Renal cortical epithelial cell (primary cell): ENCODE measurements around the gene GAL3ST2. TPM values are rescaled to one million over a fixed set of nuclear protein-coding genes. Genes with fewer than 3 reads are reported as not detected.
"Not testable (repeated sequence)": the region's sequence is repeated elsewhere in the genome, so short reads cannot be mapped to it uniquely, and the experiment has no call there.

ENCODE experiments used
- DNase-seq: peaks from one replicate; pipeline ENCODE4 v3.0.0-alpha.2; 2011; ENCODE audit warnings: low read depth
- total RNA-seq: library from RNA; depleted of rRNA; stranded (reverse); fragments of >200 nt; gene quantifications from 2 replicates; pipeline ENCODE4 v1.2.3, GENCODE V29; 2014

The GAL3ST2 gene
- total RNA-seq, 1 donor from 2014 or later, result 0.70 TPM

- no peak for DNase-seq
Observed at GRCh38 chr2:241820625-241821384, 44.2 kb downstream of the GAL3ST2 start.

DNA sequence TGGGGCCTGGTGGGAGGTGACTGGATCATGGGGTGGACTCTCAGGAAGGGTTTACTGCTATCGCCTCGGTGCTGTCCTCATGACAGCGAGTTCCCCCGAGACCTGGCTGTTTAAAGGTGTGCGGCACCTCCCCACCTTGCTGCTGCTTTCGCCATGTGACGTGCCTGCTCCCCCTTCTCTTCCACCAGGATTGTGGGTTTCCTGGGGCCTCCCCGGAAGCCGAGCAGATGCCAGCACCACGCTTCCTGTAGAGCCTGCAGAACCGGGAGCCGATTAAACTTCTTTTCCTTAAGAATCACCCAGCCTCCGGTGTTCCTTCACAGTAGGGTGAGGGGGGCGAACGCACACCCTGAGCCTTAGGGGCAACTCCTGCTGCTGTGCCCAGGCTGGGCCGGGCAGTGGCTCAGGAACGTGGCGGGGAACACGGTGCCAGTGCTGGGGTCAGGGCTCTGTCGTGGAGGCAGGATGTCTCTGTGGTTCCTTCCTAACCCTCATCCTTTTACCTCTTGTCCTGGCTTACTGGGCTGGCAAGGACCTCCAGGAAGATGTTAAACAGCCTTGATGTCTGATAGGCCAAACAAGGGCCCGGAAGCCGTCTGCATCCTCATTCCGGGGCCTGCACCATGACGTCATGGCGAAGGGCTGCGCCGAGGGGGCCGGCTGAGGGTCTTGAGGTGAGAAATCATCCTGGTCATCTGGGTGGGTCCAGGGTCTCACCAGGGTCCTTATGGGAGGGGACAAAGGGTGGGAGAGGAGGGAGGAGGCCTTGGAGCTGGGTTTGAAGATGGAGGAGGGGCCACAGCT, 45.0 kb downstream of the GAL3ST2 start:
- DNase-seq, result no peak

DNA sequence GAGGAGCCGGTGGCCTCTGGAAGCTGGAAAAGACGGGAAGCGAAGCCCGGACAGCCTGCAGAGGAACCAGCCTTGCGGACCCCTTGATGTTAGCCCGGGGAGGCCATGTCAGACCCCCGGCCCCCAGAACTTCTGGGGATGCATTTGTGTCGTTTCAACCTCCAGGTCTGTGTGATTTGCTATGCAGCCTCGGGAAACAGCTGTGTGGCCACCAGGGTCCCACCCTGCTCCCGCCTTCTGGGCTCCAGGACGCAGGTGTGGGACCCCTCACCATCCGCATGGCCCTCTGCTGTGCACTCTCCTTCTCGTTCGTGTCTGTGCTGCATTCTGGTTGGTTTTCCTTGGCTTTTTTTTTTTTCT, 45.6 kb downstream of the GAL3ST2 start:
- DNase-seq, result no peak

DNA sequence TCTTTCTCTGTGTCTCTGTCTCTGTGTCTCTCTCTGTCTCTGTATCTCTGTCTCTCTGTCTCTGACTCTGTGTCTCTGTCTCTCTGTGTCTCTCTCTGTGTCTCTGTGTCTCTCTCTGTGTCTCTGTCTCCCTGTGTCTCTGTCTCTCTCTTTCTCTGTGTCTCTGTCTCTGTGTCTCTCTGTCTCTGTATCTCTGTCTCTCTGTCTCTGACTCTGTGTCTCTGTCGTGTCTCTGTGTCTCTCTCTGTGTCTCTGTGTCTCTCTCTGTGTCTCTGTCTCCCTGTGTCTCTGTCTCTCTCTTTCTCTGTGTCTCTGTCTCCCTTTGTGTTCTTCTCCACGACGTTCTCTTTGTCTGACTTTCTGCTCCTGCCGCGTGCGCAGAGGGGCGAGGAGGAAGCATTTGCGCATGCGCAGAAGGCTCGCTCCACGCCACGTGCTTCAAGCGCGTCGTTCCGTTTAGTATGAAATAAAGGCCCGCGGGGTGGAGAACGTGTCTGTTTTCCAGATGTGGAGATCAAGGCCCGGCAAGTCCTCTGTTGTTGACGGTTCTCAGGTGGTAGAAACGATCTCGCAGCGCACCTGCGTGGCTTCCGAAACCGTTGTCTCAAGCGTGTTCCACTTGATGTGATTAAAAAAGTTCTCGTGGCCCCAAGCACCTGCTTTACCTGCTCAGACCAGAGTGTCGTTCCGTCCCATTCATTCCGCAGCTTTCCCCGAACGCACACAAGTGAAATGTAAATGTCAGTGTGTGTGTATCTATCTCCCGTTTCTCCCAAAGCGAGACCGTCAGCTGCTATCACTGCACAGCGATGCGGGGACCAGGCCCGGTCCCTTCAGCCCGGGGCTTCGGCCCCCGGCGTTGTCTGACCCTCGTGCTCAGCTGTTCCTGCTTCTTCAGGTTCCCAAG, 47.2 kb downstream of the GAL3ST2 start:
- DNase-seq, result not testable (repeated sequence)

- DNase-seq, result no peak
Observed at GRCh38 chr2:241827394-241827793, 50.8 kb downstream of the GAL3ST2 start.

GRCh38 chr2:241833101-241833663, 56.6 kb downstream of the GAL3ST2 start:
- no peak for DNase-seq

DNA sequence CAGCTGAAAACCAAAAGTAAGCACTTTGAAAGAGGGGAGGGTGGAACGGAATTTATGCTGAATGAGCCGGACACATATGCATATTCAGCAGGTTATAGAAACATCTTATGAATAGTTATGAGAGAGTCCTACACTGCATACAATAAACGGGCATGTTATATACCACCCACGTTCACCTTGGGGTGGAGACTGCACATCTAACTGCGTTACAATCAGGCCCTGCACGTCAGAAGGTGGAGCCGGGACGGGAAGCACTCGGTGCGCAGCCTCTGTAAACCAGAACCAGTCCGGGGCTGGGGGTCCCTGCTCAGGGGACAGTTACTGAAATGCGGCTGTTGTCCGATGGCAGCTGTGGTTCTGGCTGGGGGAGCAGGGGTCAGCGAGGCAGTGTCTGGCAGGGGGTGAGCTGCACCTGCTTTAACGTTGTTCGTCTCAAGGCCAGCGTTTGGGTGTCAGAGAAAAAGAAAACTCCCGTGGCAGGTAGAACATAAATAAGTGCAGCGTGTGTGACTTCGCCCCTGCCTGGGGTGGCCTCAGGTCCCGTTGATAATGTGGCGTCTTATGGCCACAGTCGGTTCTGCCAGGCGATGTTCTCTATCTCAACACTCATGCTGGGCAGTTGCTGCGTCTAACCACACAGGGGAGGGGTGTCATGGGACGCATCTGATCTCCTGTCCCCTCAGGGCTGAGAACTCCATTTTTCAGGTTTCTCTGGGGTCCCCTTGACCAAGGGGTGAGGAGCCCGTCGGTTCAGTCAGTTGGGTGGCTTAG, 57.3 kb downstream of the GAL3ST2 start:
- DNase-seq, result not testable (repeated sequence)

DNA sequence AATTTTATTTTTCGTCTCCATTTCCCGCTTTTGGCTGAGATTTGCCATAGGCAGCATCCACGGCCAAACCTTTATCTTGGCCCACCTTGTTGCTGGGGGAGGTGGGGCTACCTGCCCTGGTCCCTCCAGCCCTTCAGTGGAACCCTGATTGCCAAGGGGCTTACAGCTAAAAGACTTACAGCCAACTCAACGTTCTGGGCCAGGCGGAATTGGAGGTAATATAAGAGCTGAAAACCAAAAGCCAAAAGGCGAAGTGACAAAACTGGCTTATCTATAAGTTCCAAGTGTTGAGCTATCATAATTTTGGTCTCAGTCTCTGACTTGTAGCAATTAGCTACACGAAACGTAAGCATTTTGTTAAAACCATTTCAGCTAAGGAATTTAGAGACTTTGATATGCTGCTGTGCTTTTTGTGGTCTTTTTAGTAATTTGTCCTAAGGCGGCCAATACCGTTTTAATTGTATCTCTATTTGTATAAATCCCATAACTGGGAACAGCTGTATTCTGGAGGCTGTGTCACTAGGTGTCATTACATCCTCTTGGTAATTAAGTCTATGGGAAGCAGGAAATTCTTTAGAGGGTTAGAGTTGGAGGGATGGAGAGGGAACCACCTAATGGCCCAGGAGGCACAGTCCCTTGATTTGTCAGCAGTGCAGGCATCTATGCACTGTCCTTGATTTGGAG, 58.0 kb downstream of the GAL3ST2 start:
- DNase-seq, result no peak

- no peak for DNase-seq
Observed at GRCh38 chr2:241835611-241836010, 59.0 kb downstream of the GAL3ST2 start.

DNA sequence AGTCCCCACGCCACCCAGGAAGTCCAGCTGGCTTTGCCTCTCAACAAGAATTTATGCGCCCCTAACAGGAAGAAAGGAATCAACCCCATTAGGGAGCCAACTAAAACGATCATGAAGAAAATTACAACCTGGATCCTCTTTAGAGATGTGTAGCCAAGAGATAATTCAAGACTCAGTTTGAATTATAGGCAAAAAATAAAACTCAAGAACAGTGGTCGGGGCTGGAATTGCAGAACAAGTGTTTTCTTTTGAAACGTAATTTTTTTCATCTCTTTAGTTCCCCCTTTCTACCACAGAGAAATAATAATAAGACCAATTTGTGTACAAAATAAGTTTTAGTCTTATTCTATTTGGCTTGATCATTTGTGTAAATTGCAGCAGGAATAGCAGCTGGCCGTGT, 59.7 kb downstream of the GAL3ST2 start:
- no peak for DNase-seq

DNA sequence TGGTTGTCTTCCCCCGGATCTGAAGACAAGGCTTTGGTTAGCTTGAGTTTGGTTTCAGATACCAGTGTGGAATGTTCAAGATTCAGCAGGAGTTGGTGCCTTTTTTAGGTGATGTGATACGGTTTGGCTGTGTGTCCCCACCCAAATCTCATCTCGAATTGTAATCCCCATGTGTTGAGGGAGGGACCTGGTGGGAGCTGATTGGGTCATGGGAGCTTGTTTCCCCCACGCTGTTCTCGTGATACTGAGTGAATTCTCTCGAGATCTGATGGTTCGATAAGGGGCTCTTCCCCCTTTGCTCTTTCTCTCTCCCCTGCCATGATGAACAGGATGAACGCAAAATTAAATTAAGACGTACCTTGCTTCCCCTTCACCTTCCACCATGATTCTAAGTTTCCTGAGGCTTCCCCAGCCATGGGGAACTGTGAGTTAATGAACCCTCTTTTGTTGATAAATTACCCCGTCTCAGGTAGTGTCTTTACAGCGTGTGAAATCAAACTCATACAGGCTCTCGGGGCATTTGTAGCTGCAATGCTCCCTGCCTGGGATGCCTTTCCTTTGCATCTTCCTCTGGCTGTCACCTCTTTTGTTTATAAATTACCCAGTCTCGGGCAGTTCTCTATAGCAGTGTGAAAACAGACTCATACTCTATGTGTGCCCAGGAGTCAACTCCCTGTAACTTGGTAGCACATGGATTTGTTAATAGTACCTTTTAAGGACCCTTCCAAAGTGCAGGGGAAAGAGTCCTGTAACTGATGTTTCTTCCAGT, 60.8 kb downstream of the GAL3ST2 start:
- DNase-seq, result no peak

DNA sequence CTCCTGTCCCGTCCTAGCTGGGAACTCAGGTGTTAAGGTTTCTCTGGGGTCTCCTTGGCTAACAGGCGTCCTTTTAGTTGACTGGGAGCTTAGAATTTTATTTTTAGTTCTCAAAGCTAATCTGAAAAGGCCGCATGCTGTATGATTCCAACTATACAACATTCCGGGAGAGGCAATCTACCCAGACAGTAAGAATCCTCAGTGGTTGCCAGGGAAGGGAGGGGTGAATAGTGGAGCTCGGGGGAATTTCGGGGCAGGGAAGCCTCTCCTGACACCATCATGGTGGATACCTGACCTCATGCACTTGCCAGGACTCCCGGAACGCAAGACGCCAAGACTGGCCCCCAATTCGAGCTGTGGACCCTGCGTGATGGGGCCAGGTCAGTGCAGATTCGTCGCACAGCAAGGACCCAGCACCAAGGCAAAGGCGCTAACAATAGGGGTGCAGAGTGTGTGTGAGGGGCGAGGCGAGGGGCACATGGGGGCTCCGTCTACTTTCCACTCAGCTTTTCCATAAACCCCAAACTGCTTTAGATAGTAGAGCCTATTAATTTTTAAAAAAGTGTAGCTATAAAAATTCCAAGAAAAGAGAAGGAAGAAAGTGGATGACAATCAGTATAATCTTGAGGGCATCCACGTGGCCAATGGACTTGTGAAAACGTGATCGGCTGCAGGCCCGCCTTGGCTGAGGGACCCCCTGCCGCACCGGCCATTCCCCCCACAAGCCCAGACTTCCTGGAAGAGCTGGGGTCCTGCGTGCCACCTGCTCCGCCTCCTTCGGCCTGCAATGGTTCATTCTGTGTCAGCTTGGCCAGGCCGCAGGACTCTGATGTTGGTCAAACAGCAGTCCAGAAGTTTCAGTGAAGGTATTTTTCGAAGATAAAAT, 64.8 kb downstream of the GAL3ST2 start:
- DNase-seq, result no peak

DNA sequence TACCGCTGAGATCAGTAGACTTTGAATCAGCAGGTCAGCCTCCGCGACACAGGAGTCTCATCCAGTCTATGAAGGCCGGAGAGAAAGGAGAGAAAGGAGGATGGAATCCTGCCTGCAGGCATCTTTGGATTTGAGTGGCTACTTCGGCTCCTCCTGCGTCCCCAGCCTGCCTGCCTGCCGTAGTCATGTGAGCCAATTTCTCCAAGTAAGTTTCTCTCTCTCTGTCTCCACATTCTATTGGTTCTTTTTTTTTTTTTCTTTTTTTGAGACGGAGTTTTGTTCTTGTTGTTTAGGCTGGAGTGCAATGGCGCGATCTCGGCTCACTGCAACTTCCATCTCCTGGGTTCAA, 65.4 kb downstream of the GAL3ST2 start:
- no peak for DNase-seq

- DNase-seq, result no peak
Observed at GRCh38 chr2:241842620-241843211, 66.1 kb downstream of the GAL3ST2 start.

- DNase-seq, result no peak
Observed at GRCh38 chr2:241843321-241844065, 66.9 kb downstream of the GAL3ST2 start.

DNA sequence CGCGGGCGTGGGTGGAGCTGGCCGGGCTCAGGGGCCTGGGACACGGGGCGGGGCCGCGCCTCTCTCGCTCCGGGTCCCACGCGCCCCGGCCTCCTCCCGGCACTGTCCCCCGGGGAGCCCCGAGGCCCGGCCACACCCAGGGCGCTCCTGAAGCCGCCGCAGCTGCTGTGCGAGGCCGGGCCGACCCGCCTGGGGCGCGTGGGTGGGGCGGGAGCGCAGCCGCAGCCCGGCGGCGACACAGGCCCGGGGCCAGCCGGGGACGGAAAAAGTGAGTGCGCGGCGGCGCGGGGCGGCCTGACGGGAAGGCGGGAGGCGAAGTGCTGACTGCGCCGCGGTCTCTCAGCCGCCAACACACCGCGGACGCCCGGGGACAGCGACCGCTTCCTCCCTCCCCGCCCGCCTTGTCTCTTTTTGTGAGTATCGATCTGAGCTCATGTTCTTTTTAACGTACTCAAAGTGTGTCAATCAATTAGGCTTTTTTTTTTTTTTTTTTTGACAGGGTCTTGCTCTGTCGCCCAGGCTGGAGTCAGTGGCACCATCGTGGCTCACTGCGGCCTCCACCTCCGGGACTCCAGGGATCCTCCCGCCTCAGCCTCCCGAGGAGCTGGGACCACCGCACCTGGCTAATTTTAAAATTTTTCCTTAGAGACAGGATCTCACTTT, 67.6 kb downstream of the GAL3ST2 start:
- no peak for DNase-seq
